Motor neuron (in vitro differentiated cells): ENCODE results near the gene SERINC5. TPM values are rescaled to one million over a fixed set of nuclear protein-coding genes. Genes with fewer than 3 reads are reported as not detected.

Experiments
- ATAC-seq, 8 experiments: fragments of 200-7000 bp; cut with Tn5 transposase; replicated peaks in 6 of 8; 2 replicates each; pipeline ENCODE4 v1.8.0; 2021; ENCODE audit warnings: mild to moderate bottlenecking in 8 of 8, moderate library complexity in 8 of 8
- H3K27ac ChIP-seq, 2 donors: fragments of 250-450 bp; sonication (Bioruptor Pico); 2 replicates each; pipeline ENCODE4 v1.9.0; 2021; ENCODE audit warnings: antibody characterized with exemption in 2 of 2, mild to moderate bottlenecking in 2 of 2, moderate library complexity in 1 of 2
- H3K4me1 ChIP-seq, 2 donors: fragments of 250-450 bp; sonication (Bioruptor Pico); replicated peaks in 1 of 2; 2 replicates each; pipeline ENCODE4 v1.6.1; 2021; ENCODE audit warnings: antibody characterized with exemption in 2 of 2, mild to moderate bottlenecking in 2 of 2, moderate library complexity in 1 of 2
- H3K4me3 ChIP-seq, 5 donors: fragments of 250-450 bp; sonication (Bioruptor Pico); 2 replicates each; pipeline ENCODE4 v1.9.0; 2021; ENCODE audit warnings: antibody characterized with exemption in 5 of 5, mild to moderate bottlenecking in 5 of 5, moderate library complexity in 4 of 5
- WGBS, 10 experiments: fragments of 450-650 bp; shearing (Covaris generic); methylation state at CpG; one replicate each; pipeline ENCODE4 v1.0.0; 2022; 5-methylcytosine and 5-hydroxymethylcytosine counted together
- in situ Hi-C, 9 experiments: fragments of 400-800 bp; cut with MboI; loops; one replicate each; pipeline ENCODE4 v1.15.0; 2021; ENCODE audit warnings: low sequenced_read_pairs in 9 of 9, low pct_unique_long_range_greater_than_20kb in 2 of 9; ENCODE audit not compliant: unreplicated experiment in 9 of 9
- total RNA-seq, 8 experiments: library from RNA; unstranded; fragments of 300-600 nt; gene quantifications; 2 replicates each; pipeline versions ENCODE4 v1.2.3 to v1.2.4, GENCODE V29; 2022

Gene SERINC5
- total RNA-seq, 8 experiments from 2014 or later = 6.5 to 16.5 (median 8.1) TPM

DNA sequence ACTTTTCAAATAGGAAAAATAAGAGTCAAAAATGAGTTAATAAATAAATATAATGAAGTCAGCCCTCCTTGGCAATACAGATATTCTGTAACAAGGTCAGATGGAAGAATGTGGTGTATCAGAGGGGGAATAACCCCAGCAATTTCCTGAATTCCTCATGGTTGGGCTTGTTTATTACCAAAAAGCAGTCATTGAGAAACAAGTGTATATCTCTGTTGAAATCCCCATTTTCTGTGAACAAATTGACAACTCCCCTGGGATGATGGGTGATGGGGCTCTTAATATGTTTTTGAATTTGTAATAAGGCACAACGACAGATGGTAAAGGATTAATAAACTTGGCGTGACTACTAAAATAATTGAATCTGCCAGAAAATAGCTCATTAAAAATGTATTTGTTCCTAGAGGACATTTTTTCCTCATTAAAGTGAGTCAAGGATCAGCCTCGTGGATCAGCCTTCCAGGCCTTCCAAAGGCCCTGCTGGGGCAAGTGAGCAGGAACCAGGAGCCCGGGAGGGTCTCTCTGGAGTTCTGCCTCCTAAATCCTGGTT is 186.5 kb downstream of the SERINC5 start:
- WGBS, 10 experiments = 35 to 80% (median 49%) methylated on average over 2 to 4 of the region's 4 CpGs; no CpG with 5 or more reads in 2 of the 10 experiments
- Histone ChIP-seq H3K4me3 (no peak overlapping the region), H3K27ac (peak overlapping the region in 1 of 2 donors; percentile 33), H3K4me1 (peaks cover 14 to 24% of the 10 kb centered on the region in 2 donors)
- in situ Hi-C loops = no loop called here
- ATAC-seq = peak in 5 of 8 experiments; percentile 20 to 44 (median 39)

DNA sequence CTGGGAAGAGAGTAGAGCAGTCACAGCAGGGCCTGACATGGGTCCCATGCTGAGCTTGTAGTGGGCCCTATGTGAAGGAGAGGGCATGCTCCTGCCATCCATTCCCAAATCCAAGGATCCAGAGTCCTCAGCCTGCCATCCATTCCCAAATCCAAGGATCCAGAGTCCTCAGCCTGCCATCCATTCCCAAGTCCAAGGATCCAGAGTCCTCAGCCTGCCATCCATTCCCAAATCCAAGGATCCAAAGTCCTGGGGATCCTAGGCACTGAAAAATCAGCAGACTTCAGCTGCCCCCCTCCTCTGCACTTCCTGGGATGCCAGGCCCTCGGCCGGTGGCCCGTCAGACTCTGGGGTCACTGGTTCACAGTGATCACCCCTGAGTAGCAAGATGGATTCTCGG is 187.1 kb downstream of the SERINC5 start:
- H3K27ac ChIP-seq = no peak overlapping the region
- ATAC-seq = no peak
- H3K4me1 ChIP-seq = peaks cover 14 to 24% of the 10 kb centered on the region in 2 donors
- 80 to 100% (median 98%) methylated on average over 1 to 3 of the region's 4 CpGs; no CpG with 5 or more reads in 4 of the 10 experiments for WGBS, 10 experiments
- H3K4me3 ChIP-seq = no peak overlapping the region
- in situ Hi-C loops = no loop called here

DNA sequence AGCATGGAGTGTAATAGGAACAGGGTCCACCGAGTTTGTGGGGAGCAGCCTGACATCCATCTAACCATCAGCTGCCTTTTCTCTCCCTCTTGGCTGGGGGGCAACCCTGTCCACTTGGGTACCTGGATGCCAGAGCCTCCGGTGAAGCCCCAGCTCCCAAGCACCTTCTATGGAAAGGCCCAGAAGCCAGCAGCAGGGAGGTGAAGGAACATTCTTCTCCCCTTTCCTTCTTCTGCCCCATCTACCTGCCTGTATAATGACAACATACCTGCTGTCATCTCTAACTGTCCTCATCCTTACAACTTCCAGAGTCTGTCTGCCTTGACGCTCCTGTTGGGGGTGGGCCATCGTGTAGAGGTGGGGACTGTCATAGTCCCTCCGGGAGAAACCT is 187.6 kb downstream of the SERINC5 start:
- no peak overlapping the region for H3K27ac ChIP-seq
- no peak for ATAC-seq
- WGBS, 10 experiments = 67 to 100% (median 100%) methylated on average over 1 to 2 of the region's 5 CpGs; no CpG with 5 or more reads in 4 of the 10 experiments
- in situ Hi-C loops = no loop called here
- no peak overlapping the region for H3K4me3 ChIP-seq
- H3K4me1 ChIP-seq = peaks cover 14 to 24% of the 10 kb centered on the region in 2 donors

GRCh38 chr5:80067531-80068245 is 188.2 kb downstream of the SERINC5 start:
- in situ Hi-C loops = no loop called here
- no peak for ATAC-seq
- H3K4me1 ChIP-seq = peaks cover 14 to 24% of the 10 kb centered on the region in 2 donors
- H3K27ac ChIP-seq = no peak overlapping the region
- H3K4me3 ChIP-seq = no peak overlapping the region
- WGBS, 10 experiments = 47 to 100% (median 83%) methylated on average over 1 to 8 of the region's 8 CpGs; no CpG with 5 or more reads in 2 of the 10 experiments

GRCh38 chr5:80067016-80067415 is 188.8 kb downstream of the SERINC5 start:
- no peak overlapping the region for H3K4me3 ChIP-seq
- WGBS, 10 experiments = 46 to 100% (median 76%) methylated on average over 1 to 2 of the region's 2 CpGs; no CpG with 5 or more reads in 1 of the 10 experiments
- in situ Hi-C loops = no loop called here
- ATAC-seq = no peak
- no peak overlapping the region for H3K27ac ChIP-seq
- H3K4me1 ChIP-seq = peaks cover 14 to 24% of the 10 kb centered on the region in 2 donors

- peaks cover 8 to 12% of the 10 kb centered on the region in 2 donors for H3K4me1 ChIP-seq
- ATAC-seq = peak in 3 of 8 experiments; percentile 56 to 76 (median 61)
- no peak overlapping the region for H3K27ac ChIP-seq
- H3K4me3 ChIP-seq = no peak overlapping the region
- in situ Hi-C loops = no loop called here
Measured at GRCh38 chr5:80064124-80064523, 191.7 kb downstream of the SERINC5 start.

Other genes starting within 250 kb of the SERINC5 start
- 10 to 100 TPM in 5 of 8 experiments, 1 to 10 TPM in 3; 3.9 to 21.1 (median 10.3) TPM for gene THBS4, start 220.7 kb downstream of the SERINC5 start, total RNA-seq
- gene SPZ1, start 64.0 kb upstream of the SERINC5 start, total RNA-seq = under 1 TPM in 3 of 8 experiments, not detected in 5; 0.21 to 0.51 (median 0.28) TPM
- gene ZFYVE16, start 152.0 kb upstream of the SERINC5 start, total RNA-seq = 10 to 100 TPM; 20.6 to 42.2 (median 36.5) TPM
- gene FAM151B, start 232.1 kb upstream of the SERINC5 start, total RNA-seq = 1 to 10 TPM; 1.7 to 5.1 (median 2.2) TPM